ENCODE measurements around the gene KCNK15. TPM values are rescaled to one million over a fixed set of nuclear protein-coding genes. Genes with fewer than 3 reads are reported as not detected.

Gene KCNK15
- total RNA-seq, 1 experiment from 2014 or later, result 3.0 TPM

DNA sequence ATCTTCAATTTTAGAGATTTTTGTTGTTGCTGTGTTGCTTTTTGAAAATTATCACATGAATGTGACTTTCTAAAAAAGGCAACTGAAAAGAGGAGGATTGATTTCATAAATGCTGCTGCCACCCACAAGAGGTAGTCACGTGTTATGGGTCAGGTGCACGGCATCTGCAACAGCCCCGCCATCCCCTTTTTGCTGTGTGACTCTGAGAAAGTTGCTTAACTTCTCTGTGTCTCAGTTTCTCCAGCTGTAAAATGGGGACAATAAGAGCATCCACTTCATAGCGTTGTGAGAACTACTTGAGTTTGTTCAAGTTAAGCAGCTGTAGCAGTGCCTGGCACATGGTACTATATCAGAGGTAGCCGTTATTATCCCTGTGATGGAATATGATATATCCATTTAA is 19.8 kb upstream of the KCNK15 start:
- H2AFZ ChIP-seq (ENCODE audit: low read length), result no peak overlapping the region
- CTCF ChIA-PET, result no interaction called here
- H3K4me2 ChIP-seq (ENCODE audit: low read length), result no peak overlapping the region
- ATAC-seq, result no peak
- no peak overlapping the region for H3K9ac ChIP-seq (ENCODE audit: low read length)
- H3K36me3 ChIP-seq (ENCODE audit: low read depth, low read length), result no peaks in the 10 kb centered on the region
- no peaks in the 10 kb centered on the region for H3K9me3 ChIP-seq (ENCODE audit: low read length)
- intact Hi-C loops (cut with micrococcal nuclease), result no loop called here
- H3K4me1 ChIP-seq (ENCODE audit: insufficient read depth, low read length), result peaks cover 33% of the 10 kb centered on the region
- BruUV-seq (replicated peaks), result no TSS peak
- TF ChIP-seq, protein P1, sequence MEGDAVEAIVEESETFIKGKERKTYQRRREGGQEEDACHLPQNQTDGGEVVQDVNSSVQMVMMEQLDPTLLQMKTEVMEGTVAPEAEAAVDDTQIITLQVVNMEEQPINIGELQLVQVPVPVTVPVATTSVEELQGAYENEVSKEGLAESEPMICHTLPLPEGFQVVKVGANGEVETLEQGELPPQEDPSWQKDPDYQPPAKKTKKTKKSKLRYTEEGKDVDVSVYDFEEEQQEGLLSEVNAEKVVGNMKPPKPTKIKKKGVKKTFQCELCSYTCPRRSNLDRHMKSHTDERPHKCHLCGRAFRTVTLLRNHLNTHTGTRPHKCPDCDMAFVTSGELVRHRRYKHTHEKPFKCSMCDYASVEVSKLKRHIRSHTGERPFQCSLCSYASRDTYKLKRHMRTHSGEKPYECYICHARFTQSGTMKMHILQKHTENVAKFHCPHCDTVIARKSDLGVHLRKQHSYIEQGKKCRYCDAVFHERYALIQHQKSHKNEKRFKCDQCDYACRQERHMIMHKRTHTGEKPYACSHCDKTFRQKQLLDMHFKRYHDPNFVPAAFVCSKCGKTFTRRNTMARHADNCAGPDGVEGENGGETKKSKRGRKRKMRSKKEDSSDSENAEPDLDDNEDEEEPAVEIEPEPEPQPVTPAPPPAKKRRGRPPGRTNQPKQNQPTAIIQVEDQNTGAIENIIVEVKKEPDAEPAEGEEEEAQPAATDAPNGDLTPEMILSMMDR (conservative IDR thresholded peaks at IDR 0.05; ENCODE audit: low read depth, low read length), result no peak
- TF ChIP-seq EZH2 (IDR thresholded peaks at IDR 0.05; ENCODE audit: low read length, unreplicated experiment), result no peak
- TF ChIP-seq EZH2phosphoT487 (IDR thresholded peaks at IDR 0.05; ENCODE audit: borderline replicate concordance, low read length), result no peak
- H3K27me3 ChIP-seq (ENCODE audit: low read length), result no peaks in the 10 kb centered on the region
- POLR2A ChIA-PET (ENCODE audit: unreplicated experiment), result no interaction called here
- no peaks in the 10 kb centered on the region for H3K79me2 ChIP-seq (ENCODE audit: low read length)
- no peaks in the 10 kb centered on the region for H3F3A ChIP-seq (ENCODE audit: low read length, unreplicated experiment)
- no peak overlapping the region for H3K4me3 ChIP-seq (ENCODE audit: low read length)
- DNase-seq, result no peak
- H3K27ac ChIP-seq (ENCODE audit: low read length), result no peak overlapping the region
- no peaks in the 10 kb centered on the region for H4K20me1 ChIP-seq (ENCODE audit: low read length)
- no peaks in the 10 kb centered on the region for H3K9me2 ChIP-seq (replicated peaks; ENCODE audit: low read length)

DNA sequence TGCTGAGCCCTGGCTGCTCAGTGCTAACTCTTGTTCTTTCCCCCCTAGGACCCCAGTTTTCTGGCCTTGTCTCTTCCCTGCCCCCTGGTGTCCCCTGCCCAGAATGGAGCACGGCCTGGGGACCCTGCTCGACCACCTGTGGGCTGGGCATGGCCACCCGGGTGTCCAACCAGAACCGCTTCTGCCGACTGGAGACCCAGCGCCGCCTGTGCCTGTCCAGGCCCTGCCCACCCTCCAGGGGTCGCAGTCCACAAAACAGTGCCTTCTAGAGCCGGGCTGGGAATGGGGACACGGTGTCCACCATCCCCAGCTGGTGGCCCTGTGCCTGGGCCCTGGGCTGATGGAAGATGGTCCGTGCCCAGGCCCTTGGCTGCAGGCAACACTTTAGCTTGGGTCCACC is 18.6 kb upstream of the KCNK15 start:
- Histone ChIP-seq H4K20me1 (ENCODE audit: low read length) (no peaks in the 10 kb centered on the region), H3K36me3 (ENCODE audit: low read depth, low read length) (no peaks in the 10 kb centered on the region), H3K4me1 (ENCODE audit: insufficient read depth, low read length) (peaks cover 31% of the 10 kb centered on the region), H3F3A (ENCODE audit: low read length, unreplicated experiment) (no peaks in the 10 kb centered on the region), H3K27me3 (ENCODE audit: low read length) (no peaks in the 10 kb centered on the region), H3K9me3 (ENCODE audit: low read length) (no peaks in the 10 kb centered on the region), H3K9me2 (replicated peaks; ENCODE audit: low read length) (no peaks in the 10 kb centered on the region), H2AFZ (ENCODE audit: low read length) (no peak overlapping the region), H3K9ac (ENCODE audit: low read length) (no peak overlapping the region), H3K4me2 (ENCODE audit: low read length) (no peak overlapping the region), H3K79me2 (ENCODE audit: low read length) (no peaks in the 10 kb centered on the region), H3K27ac (ENCODE audit: low read length) (no peak overlapping the region), H3K4me3 (ENCODE audit: low read length) (no peak overlapping the region)
- TF ChIP-seq EZH2phosphoT487 (IDR thresholded peaks at IDR 0.05; ENCODE audit: borderline replicate concordance, low read length) (no peak), EZH2 (IDR thresholded peaks at IDR 0.05; ENCODE audit: low read length, unreplicated experiment) (no peak)
- TF ChIP-seq, protein P1 (conservative IDR thresholded peaks at IDR 0.05; ENCODE audit: low read depth, low read length), result no peak
- ATAC-seq (no peak), DNase-seq (no peak)
- ChIA-PET CTCF (no interaction called here), POLR2A (ENCODE audit: unreplicated experiment) (no interaction called here)
- BruUV-seq (replicated peaks), result no TSS peak
- intact Hi-C loops (cut with micrococcal nuclease), result no loop called here

DNA sequence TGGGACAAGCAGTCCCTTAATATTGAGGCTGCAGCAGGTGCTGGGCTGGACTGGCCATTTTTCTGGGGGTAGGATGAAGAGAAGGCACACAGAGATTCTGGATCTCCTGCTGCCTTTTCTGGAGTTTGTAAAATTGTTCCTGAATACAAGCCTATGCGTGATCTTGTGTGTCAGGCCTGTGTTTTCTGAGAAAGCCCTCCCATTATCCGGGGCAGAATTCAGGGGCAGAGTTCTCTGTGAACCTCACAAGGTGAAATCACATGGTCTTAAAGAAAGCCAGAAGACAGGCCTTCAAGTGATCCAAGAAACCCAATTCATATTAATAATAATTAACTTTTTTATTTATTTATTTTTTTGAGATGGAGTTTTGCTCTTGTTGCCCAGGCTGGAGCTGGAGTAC is 18.0 kb upstream of the KCNK15 start:
- intact Hi-C loops (cut with micrococcal nuclease), result loop anchor here (2.0 kb wide), 1 partner anchor 13 kb away; the partner anchor contains the start of gene CCN5
- peaks cover 37% of the 10 kb centered on the region for H3K4me1 ChIP-seq (ENCODE audit: insufficient read depth, low read length)

More for the DNA sequence above, 18.0 kb upstream of the KCNK15 start:
- POLR2A ChIA-PET (ENCODE audit: unreplicated experiment), result no interaction called here
- H3K4me3 ChIP-seq (ENCODE audit: low read length), result no peak overlapping the region
- no peaks in the 10 kb centered on the region for H3K27me3 ChIP-seq (ENCODE audit: low read length)
- no peak overlapping the region for H2AFZ ChIP-seq (ENCODE audit: low read length)
- no peaks in the 10 kb centered on the region for H3K79me2 ChIP-seq (ENCODE audit: low read length)
- DNase-seq (no peak), ATAC-seq (no peak)
- BruUV-seq (replicated peaks), result no TSS peak
- no peaks in the 10 kb centered on the region for H4K20me1 ChIP-seq (ENCODE audit: low read length)
- TF ChIP-seq EZH2phosphoT487 (IDR thresholded peaks at IDR 0.05; ENCODE audit: borderline replicate concordance, low read length), result no peak
- TF ChIP-seq EZH2 (IDR thresholded peaks at IDR 0.05; ENCODE audit: low read length, unreplicated experiment), result no peak
- TF ChIP-seq, protein P1 (conservative IDR thresholded peaks at IDR 0.05; ENCODE audit: low read depth, low read length), result no peak
- H3K9ac ChIP-seq (ENCODE audit: low read length), result no peak overlapping the region
- H3K36me3 ChIP-seq (ENCODE audit: low read depth, low read length), result no peaks in the 10 kb centered on the region
- no peak overlapping the region for H3K27ac ChIP-seq (ENCODE audit: low read length)
- H3K9me2 ChIP-seq (replicated peaks; ENCODE audit: low read length), result no peaks in the 10 kb centered on the region
- no peaks in the 10 kb centered on the region for H3K9me3 ChIP-seq (ENCODE audit: low read length)
- H3K4me2 ChIP-seq (ENCODE audit: low read length), result no peak overlapping the region
- no peaks in the 10 kb centered on the region for H3F3A ChIP-seq (ENCODE audit: low read length, unreplicated experiment)
- CTCF ChIA-PET, result no interaction called here
